NCI-H1092 treated with DMSO at 0.1 percent for 48 hours (cell line): Measurements from ENCODE around the gene MAPKAPK3.

Experiments used
- DNase-seq: peaks from one replicate; lab custom pipeline; 2025; lab: John Stamatoyannopoulos, UW

Gene MAPKAPK3

GRCh38 chr3:50587806-50588758 is 28.9 kb upstream of the MAPKAPK3 start:
- DNase-seq: no peak

- no peak for DNase-seq
These were observed 28.1 kb upstream of the MAPKAPK3 start for GRCh38 chr3:50588759-50589433.

GRCh38 chr3:50591196-50591741 is 25.7 kb upstream of the MAPKAPK3 start:
- no peak for DNase-seq

DNA sequence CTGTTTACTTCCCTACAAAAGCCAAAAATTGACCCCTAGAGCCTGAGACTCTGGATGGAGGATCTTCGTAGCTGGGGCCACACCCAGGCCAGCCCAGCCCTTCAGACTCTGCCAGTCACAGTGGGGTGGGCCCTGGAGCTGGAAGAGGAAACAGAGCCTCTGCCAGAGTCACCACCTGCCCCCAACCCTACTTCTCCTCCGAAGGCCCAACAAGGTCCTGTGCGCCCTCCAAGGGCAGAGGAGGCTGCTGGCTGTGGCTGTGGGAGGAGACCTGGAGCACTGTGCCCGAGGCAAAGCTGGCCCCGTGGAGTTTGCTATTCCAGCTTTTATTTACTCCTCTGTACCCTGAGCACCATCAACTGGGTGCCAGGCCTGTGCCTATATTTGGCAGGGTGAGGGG is 24.4 kb upstream of the MAPKAPK3 start:
- no peak for DNase-seq

DNA sequence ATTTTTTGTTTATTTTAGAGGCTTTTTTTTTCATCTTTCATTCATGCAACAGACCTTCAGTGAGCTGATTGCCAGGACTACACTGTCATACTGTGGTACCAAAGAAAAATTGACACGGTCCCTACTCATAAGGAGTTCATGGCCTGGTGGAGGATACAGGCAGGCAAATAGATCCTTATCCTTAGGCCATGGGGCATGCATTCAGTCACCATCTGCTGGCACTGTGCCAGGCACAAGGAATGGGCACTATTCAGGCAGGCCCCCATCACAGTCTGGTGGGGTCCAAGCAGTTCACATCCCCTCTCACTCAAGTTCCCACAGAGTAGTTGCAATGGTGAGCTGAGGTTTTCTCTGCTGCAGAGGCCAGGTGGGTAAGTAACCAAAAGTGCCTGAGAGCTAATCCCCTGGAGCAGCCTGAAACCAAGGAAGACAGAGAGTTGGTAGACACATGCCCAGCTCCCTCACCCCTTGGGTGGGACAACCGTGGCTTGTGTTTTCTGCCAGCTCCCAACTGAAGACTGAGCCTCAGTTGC is 22.6 kb upstream of the MAPKAPK3 start:
- no peak for DNase-seq

DNA sequence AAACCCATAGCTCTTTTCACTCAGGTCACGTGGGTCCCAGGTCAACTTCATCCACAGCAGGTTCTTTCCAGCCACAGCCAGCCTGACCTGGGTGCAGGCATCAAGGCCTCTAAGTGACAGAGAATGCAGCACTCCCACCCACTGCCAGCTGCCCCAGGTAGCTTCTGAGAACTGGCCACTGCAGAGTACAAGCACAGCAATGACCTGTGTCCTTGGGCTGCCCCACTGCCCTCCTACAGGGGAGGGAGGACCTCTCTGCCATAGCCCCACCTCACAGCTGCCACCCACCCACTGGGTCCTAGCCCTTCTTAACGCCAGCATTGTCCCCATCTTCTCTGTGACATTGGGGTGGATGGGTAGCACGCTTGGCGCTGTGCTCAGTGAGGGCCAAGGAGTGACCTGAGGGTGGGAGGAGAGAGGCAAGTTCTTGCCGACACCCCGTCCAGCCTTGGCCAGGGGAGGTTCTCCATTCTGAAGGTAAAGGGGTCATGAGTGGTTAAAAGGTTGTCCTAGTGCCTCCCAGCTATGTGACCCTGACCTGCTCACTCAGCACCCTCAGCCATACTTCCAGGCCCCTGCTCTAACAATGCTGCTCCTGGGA is 17.7 kb upstream of the MAPKAPK3 start:
- no peak for DNase-seq

GRCh38 chr3:50599716-50600118 is 17.2 kb upstream of the MAPKAPK3 start:
- DNase-seq: no peak

DNA sequence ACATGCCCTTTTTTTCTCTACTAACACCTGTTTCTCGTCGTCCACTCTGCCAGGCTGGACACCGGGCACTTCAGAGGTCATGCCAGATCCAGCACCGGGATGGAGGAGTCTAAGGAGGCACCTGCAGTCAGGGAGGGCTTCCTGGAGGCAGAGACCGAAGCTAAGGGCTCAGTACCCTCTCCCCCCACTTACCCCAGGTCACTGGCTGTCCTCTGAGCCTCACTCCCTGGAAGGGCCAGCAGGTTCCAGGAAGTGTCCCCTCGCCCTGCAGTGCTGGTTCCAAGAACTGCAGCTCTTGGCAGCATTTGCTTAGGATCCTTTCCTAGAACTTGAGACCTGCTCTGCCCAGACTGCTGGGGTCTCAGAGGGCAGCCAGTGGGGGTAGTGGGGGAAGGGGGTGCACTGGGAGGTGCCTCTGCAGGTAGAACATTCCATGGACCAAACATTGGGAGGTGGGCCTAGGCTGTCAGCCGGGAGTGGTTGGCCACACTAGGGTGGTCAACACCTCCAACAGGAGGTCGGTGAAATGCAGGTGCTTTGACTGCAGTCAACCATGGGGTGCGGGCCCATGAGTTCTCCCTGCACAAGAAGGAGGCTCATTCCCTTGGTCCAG is 16.7 kb upstream of the MAPKAPK3 start:
- DNase-seq: no peak

DNA sequence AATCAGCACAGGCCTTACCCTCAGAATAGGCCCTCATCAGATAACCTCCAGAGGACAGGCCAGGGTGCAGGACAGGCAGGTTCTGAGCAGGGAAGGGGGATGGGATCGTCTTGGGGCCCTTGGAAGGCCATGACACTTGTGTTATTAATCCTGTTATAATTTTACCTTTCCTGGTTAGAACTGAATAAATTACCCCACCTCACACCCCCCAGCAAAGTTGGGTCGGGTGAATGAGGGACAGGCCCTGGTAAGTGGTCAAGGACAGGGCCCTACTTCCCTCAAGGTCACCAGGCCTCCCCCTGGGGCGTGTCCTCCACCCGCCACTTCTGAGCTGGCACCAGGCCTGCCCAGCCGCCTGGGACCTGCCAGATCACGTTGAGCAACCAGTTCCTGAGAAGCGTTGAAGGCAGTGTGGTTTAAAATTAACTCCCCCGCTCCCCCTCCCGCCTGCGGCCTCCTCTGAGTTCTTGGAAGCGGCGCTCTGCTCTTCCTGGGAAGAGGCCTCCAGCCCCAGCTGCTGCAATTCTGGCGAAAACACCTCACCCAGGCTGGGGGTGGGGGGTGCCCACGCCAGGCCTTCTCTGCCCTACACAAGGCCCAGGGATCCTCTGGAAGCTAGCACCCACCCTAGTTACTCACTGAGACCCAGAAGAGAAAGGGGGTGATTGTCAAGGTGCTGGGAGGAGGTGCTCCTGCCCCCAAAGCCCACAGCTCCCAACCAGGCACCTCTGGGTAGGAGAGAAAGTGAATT is 15.9 kb upstream of the MAPKAPK3 start:
- peak; percentile 77 for DNase-seq

DNA sequence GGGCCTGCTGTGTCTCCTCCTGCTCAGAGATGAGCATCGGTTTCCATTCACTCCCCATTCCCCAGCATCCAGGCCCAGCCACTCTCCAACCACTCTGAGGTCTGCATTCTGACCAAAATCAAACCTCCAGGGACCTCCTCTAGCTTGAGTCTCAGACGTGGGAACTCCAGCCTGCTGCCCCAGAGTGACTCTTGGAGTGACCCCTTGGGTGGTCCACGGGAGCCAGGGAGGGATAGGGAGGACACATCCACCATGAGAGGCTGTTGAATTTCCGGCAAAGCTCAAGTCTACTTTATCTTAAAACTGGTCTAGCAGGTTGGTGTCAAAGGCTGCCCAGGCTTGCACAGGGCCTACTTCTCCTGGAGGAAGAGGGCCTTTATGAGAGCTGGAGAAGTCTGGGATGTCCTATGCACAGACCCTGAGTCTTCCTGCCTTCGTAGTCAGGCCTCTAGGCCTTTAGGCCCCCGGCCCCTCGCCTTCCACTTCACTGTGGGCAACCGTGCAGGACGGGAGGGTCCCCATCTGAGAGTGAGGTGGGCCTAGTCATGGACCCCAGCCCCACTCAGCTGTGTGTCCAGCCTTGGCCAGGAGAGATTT is 14.3 kb upstream of the MAPKAPK3 start:
- DNase-seq: no peak

DNA sequence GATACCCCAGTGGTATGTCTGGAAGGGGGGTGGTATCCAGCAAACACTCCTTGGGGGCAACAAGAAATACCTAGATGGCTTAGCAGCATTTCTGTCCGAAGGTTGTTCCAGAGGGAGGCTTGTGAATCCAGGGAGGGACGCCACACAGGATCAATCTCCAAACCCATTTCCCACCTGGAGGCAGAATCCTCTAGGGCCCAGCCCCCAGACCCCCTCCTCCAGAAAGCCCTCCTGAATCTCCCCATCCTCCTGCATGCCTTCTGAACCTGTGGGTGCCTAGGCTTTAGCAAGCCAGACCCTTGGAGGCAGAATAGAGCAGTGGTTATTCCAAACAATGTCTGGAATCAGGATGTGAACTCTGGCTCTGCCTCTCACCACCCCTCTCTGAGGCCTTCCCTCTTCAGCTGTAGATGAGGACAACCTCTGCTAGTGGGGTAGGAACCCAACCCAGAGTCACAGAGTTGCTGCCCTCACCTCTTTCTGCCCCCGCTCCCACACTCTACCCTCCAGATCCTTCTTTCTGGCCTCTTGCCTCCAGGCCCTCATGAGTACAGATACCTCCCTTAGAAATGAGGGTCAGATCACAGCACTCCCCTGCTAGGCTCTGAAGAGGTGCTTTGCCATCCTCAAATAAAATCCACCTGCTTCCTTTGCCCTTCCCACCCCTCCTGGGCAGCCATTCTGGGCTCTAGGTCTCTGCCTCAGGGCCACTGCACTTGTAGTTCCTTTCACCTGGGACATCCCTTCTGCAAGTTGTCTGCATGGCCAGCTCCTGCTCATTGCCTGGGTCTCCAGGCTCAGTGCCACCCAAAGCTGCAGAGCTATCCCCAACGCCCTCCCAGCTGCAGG is 13.5 kb upstream of the MAPKAPK3 start:
- DNase-seq: no peak

GRCh38 chr3:50604110-50604621 is 12.8 kb upstream of the MAPKAPK3 start:
- DNase-seq: no peak

DNA sequence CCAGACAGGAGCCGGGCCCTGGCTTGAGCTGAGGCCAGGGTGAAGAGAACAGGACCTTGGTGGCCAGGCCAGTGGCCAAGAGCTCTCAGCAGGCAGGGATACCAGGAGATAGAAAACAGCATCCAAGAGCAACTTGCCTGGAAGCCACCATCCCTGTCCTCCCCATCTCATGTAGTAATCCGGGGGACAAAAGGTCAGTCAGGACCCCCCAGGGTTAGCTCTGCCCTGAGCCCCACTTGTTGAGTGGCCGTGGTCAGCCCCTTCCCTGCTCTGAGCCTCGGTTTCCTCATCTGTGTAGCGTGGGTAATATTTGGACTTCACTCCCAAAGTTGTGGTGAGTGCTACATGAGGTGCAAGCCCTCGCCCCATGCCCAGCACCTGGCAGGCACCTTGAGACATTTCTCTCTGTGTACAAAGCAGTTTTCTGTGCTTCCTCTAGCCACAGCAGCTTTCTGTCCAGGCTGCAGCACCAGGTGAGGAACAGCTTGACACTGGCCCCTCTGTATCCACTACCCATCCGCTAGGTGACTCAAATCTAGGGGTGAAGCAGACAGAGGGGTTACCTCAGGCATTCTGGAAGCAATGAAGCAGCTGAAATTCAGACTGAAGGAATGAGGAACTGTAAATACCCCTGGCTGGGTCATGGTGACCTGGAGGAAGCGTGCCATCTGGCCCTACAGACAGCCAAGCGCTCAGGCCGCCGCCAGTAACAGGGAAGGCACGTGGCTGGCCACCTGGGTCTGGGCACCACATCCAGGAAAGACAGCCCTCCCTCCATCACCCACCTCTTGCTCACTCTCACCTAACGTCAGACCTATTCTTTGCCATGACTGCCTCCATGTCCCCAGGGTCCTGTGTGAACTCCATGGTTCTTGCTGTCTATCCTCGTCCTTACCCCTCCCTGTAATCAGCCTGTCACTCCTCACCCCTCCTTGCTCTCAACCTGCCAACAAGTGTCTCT is 12.0 kb upstream of the MAPKAPK3 start:
- no peak for DNase-seq

- no peak for DNase-seq
These were observed 11.0 kb upstream of the MAPKAPK3 start for GRCh38 chr3:50605901-50606326.

DNA sequence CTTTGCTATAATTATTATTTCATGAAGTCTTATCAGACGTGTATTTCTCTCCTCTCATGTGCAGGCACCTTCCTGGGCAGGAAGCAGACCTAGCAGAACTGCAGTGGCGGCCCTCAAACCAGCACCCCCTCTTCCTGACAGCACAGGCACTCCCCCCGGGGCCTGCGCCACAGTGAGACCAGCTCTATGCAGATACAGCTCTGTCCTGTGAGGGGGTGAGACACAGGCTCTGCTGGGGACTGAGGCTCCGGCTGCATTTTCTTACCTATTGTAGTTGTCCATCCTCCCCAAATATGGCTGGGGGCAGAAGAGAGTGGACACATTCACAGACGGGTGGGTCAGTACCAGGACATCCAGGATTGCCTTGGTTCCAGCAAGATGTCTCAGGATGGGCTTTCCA is 10.4 kb upstream of the MAPKAPK3 start:
- no peak for DNase-seq

- no peak for DNase-seq
These were observed 9.5 kb upstream of the MAPKAPK3 start for GRCh38 chr3:50607271-50608091.

DNA sequence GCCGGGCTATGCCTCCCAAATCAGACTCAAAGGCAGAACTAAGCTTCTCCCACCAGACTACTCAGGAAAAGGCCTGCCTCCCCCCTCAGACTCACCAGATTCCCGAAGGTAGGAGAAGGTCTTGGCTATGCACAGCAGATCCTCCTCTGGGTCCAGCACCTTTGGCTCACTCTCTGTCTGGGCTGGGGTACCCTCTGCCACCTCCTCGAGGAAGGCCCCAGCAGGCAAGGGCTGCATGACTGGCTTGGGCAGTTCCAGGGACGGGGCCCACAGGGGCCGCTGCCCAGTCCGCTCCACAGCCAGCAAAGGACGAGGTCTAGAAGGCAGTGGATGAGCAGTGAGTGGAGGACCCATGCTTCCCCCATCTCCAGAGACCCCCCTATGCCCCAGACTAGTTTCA is 8.7 kb upstream of the MAPKAPK3 start:
- DNase-seq: no peak
